CD8-positive, alpha-beta memory T cell (primary cell): ENCODE measurements around the gene MMADHC. TPM values are rescaled to one million over a fixed set of nuclear protein-coding genes. Genes with fewer than 3 reads are reported as not detected.
"Not testable (repeated sequence)": the region's sequence is repeated elsewhere in the genome, so short reads cannot be mapped to it uniquely, and the experiment has no call there.

Experiments used
- CTCF ChIA-PET: fragments of 350-600 bp; sonication (Branson Sonifier 250); formaldehyde crosslinking; loops from one replicate; lab custom pipeline; 2021; ENCODE audit warnings: antibody characterized with exemption; lab: Charles Lee
- POLR2A ChIA-PET: fragments of 350-600 bp; sonication (Branson Sonifier 250); formaldehyde crosslinking; loops from one replicate; lab custom pipeline; 2021; ENCODE audit warnings: antibody characterized with exemption; lab: Charles Lee
- DNase-seq, 5 donors: peaks; one replicate each; pipeline versions ENCODE4 v3.0.0 to v3.0.0-alpha.2; 2020 to 2022; ENCODE audit warnings: mixed read lengths in 1 of 5
- H3K27ac ChIP-seq: one replicate; pipeline ENCODE4 v1.7.0; 2013; ENCODE audit warnings: low read depth, mild to moderate bottlenecking, low read length, moderate library complexity
- H3K27me3 ChIP-seq: 2 replicates; pipeline ENCODE4 v1.7.0; 2013; ENCODE audit warnings: low read length, mild to moderate bottlenecking; ENCODE audit not compliant: insufficient read depth, poor library complexity, severe bottlenecking
- H3K36me3 ChIP-seq: 2 replicates; pipeline ENCODE4 v1.7.0; 2013; ENCODE audit warnings: mild to moderate bottlenecking, low read length, moderate library complexity; ENCODE audit not compliant: insufficient read depth
- H3K4me1 ChIP-seq: 2 replicates; pipeline ENCODE4 v1.7.0; 2013; ENCODE audit warnings: mild to moderate bottlenecking, low read length, moderate library complexity; ENCODE audit not compliant: insufficient read depth
- H3K4me3 ChIP-seq: 2 replicates; pipeline ENCODE4 v1.7.0; 2013; ENCODE audit warnings: mild to moderate bottlenecking, low read length
- H3K9me3 ChIP-seq: 2 replicates; pipeline ENCODE4 v1.7.0; 2013; ENCODE audit warnings: mild to moderate bottlenecking, low read length
- H3K27ac Mint-ChIP-seq, 8 donors: one replicate each; pipeline ENCODE4 v1.8.0; 2020 to 2021; ENCODE audit warnings: mixed read lengths in 8 of 8, mild to moderate bottlenecking in 6 of 8, inconsistent platforms in 3 of 8, moderate library complexity in 3 of 8
- H3K27me3 Mint-ChIP-seq, 2 donors: one replicate each; pipeline ENCODE4 v1.8.0; 2020 to 2021; ENCODE audit warnings: mixed read lengths in 2 of 2, mild to moderate bottlenecking in 1 of 2, moderate library complexity in 1 of 2
- H3K36me3 Mint-ChIP-seq, 3 donors: one replicate each; pipeline ENCODE4 v1.8.0; 2020 to 2021; ENCODE audit warnings: mixed read lengths in 3 of 3, inconsistent platforms in 1 of 3, mild to moderate bottlenecking in 1 of 3
- H3K4me1 Mint-ChIP-seq, 3 donors: one replicate each; pipeline ENCODE4 v1.8.0; 2020 to 2021; ENCODE audit warnings: mixed read lengths in 3 of 3, inconsistent platforms in 1 of 3, mild to moderate bottlenecking in 1 of 3
- H3K4me3 Mint-ChIP-seq, 7 donors: one replicate each; pipeline ENCODE4 v1.8.0; 2020 to 2021; ENCODE audit warnings: mixed read lengths in 7 of 7, mild to moderate bottlenecking in 6 of 7, moderate library complexity in 4 of 7, inconsistent platforms in 2 of 7
- H3K9me3 Mint-ChIP-seq, 5 donors: one replicate each; pipeline ENCODE4 v1.8.0; 2020 to 2022; ENCODE audit warnings: mixed read lengths in 5 of 5, mild to moderate bottlenecking in 3 of 5, moderate library complexity in 2 of 5, inconsistent platforms in 1 of 5
- polyA plus RNA-seq: library from polyadenylated mRNA; unstranded; fragments of 300-500 nt; fragmentation: Illumina TruSeq; gene quantifications from one replicate; pipeline ENCODE4 v1.2.3, GENCODE V29; 2021
- total RNA-seq, 2 experiments: library from RNA; stranded (reverse); gene quantifications; one replicate each; pipeline ENCODE4 v1.2.3, GENCODE V29; 2021

MMADHC gene
- total and polyA plus RNA-seq, 3 experiments from 2014 or later: 117 to 156 (median 149) TPM

DNA sequence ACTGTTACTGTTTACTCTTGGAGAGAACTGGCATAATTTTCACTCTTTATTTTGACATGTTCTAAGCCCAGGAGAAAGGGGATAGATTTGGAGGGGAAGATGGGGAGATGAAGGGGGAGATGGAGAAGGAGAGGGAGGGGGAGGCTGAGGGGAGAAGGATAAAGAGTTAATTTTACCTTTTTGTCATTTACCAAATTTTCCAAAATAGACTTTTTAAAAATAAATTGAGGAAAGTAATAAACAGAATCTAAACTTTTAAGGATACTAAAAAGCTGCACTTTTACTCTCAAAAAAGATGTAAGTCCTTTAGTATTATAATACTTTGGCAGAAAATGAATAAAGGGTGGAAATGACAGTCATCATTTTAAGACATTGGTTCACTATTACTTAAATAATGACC, 12.3 kb downstream of the MMADHC start:
- peaks cover 13% of the 10 kb centered on the region for H3K4me1 ChIP-seq
- peaks cover 0 to 72% (median 24%) of the 10 kb centered on the region in 3 donors for H3K36me3 Mint-ChIP-seq
- DNase-seq: no peak
- no peaks in the 10 kb centered on the region for H3K27me3 Mint-ChIP-seq
- ChIA-PET CTCF (no interaction called here), POLR2A (no interaction called here)
- H3K27me3 ChIP-seq: no peaks in the 10 kb centered on the region
- H3K9me3 ChIP-seq: no peaks in the 10 kb centered on the region
- H3K27ac ChIP-seq: no peak overlapping the region
- no peak overlapping the region for H3K4me3 ChIP-seq
- H3K9me3 Mint-ChIP-seq: no peaks in the 10 kb centered on the region
- H3K36me3 ChIP-seq: peaks cover 50% of the 10 kb centered on the region
- H3K4me1 Mint-ChIP-seq: peaks cover 31 to 56% (median 52%) of the 10 kb centered on the region in 3 donors
- peak overlapping the region in 4 of 8 donors; percentile 23 to 86 (median 68) for H3K27ac Mint-ChIP-seq
- H3K4me3 Mint-ChIP-seq: peak overlapping the region in 1 of 7 donors; percentile 40

GRCh38 chr2:149573760-149574159, 13.8 kb downstream of the MMADHC start:
- ChIA-PET CTCF (interaction anchor here (0.6 to 1.0 kb wide), 3 partner anchors 12 to 1845 kb away, joined by 3 read pairs; no protein-coding TSS in a partner anchor), POLR2A (no interaction called here)
- Histone ChIP-seq H3K9me3 (no peaks in the 10 kb centered on the region), H3K4me1 (peaks cover 5% of the 10 kb centered on the region), H3K27ac (no peak overlapping the region), H3K36me3 (peaks cover 57% of the 10 kb centered on the region), H3K4me3 (no peak overlapping the region), H3K27me3 (no peaks in the 10 kb centered on the region)
- H3K9me3 Mint-ChIP-seq: no peaks in the 10 kb centered on the region
- no peak overlapping the region for H3K4me3 Mint-ChIP-seq
- H3K4me1 Mint-ChIP-seq: peaks cover 23 to 45% (median 43%) of the 10 kb centered on the region in 3 donors
- no peak overlapping the region for H3K27ac Mint-ChIP-seq
- peaks cover 0 to 76% (median 21%) of the 10 kb centered on the region in 3 donors for H3K36me3 Mint-ChIP-seq
- H3K27me3 Mint-ChIP-seq: no peaks in the 10 kb centered on the region
- DNase-seq: no peak

- peaks cover 5 to 76% (median 19%) of the 10 kb centered on the region in 3 donors for H3K36me3 Mint-ChIP-seq
- no peaks in the 10 kb centered on the region for H3K27me3 Mint-ChIP-seq
- no peaks in the 10 kb centered on the region for H3K27me3 ChIP-seq
- ChIA-PET CTCF (interaction anchor here (1.1 to 1.4 kb wide), 2 partner anchors 11 to 14 kb away, joined by 3 read pairs; no protein-coding TSS in a partner anchor), POLR2A (interaction anchor here (0.6 kb wide), 1 partner anchor 15 kb away, joined by 4 read pairs; no protein-coding TSS in a partner anchor)
- no peak overlapping the region for H3K4me3 ChIP-seq
- no peak for DNase-seq
- H3K4me3 Mint-ChIP-seq: no peak overlapping the region
- H3K4me1 Mint-ChIP-seq: peaks cover 16 to 32% (median 32%) of the 10 kb centered on the region in 3 donors
- H3K27ac ChIP-seq: no peak overlapping the region
- peaks cover 5% of the 10 kb centered on the region for H3K4me1 ChIP-seq
- no peaks in the 10 kb centered on the region for H3K9me3 Mint-ChIP-seq
- peak overlapping the region in 6 of 8 donors; percentile 39 to 58 (median 50) for H3K27ac Mint-ChIP-seq
- H3K36me3 ChIP-seq: peaks cover 55% of the 10 kb centered on the region
- H3K9me3 ChIP-seq: no peaks in the 10 kb centered on the region
Measured at GRCh38 chr2:149572102-149572953, 15.2 kb downstream of the MMADHC start.

DNA sequence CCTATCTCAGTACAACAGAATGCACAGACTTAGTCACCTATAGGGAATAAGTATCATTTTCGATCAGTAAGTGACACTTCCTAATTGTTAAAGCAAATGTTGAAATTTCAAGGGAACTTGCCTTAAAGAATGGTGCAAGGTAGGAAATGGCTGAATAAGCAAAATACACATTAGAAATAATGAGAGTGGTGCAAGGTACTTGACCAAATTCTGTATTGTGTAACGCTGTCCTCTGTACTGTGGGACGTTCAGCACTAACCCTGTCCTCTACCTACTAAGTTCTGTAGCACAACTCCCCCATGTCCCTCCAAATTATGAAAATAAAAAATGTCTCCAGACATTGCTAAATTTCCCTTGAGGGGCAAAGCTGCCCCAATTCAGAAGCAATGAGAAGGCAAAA, 19.4 kb downstream of the MMADHC start:
- Histone ChIP-seq H3K4me3 (no peak overlapping the region), H3K27ac (no peak overlapping the region), H3K27me3 (no peaks in the 10 kb centered on the region), H3K9me3 (no peaks in the 10 kb centered on the region), H3K36me3 (peaks cover 29% of the 10 kb centered on the region), H3K4me1 (no peaks in the 10 kb centered on the region)
- no peaks in the 10 kb centered on the region for H3K9me3 Mint-ChIP-seq
- ChIA-PET POLR2A (no interaction called here), CTCF (no interaction called here)
- H3K4me3 Mint-ChIP-seq: no peak overlapping the region
- DNase-seq: no peak
- H3K27ac Mint-ChIP-seq: no peak overlapping the region
- peaks cover 5 to 64% (median 13%) of the 10 kb centered on the region in 3 donors for H3K36me3 Mint-ChIP-seq
- H3K4me1 Mint-ChIP-seq: peaks cover 8 to 18% (median 10%) of the 10 kb centered on the region in 3 donors
- no peaks in the 10 kb centered on the region for H3K27me3 Mint-ChIP-seq

GRCh38 chr2:149566652-149567051, 20.9 kb downstream of the MMADHC start:
- Mint-ChIP-seq H3K36me3 (peaks cover 5 to 51% (median 11%) of the 10 kb centered on the region in 3 donors), H3K9me3 (no peaks in the 10 kb centered on the region), H3K27me3 (no peaks in the 10 kb centered on the region), H3K4me3 (no peak overlapping the region), H3K4me1 (peaks cover 0 to 7% (median 1%) of the 10 kb centered on the region in 3 donors), H3K27ac (peak overlapping the region in 1 of 8 donors; percentile 20)
- no peaks in the 10 kb centered on the region for H3K9me3 ChIP-seq
- H3K27me3 ChIP-seq: no peaks in the 10 kb centered on the region
- H3K4me1 ChIP-seq: no peaks in the 10 kb centered on the region
- ChIA-PET CTCF (no interaction called here), POLR2A (no interaction called here)
- H3K27ac ChIP-seq: no peak overlapping the region
- peaks cover 18% of the 10 kb centered on the region for H3K36me3 ChIP-seq
- H3K4me3 ChIP-seq: no peak overlapping the region
- no peak for DNase-seq

- H3K4me3 ChIP-seq, H3K4me3 Mint-ChIP-seq, H3K9me3 Mint-ChIP-seq, H3K27me3 Mint-ChIP-seq, H3K4me1 Mint-ChIP-seq, H3K4me1 ChIP-seq, DNase-seq, POLR2A ChIA-PET, H3K27me3 ChIP-seq, H3K27ac ChIP-seq, H3K9me3 ChIP-seq: not testable (repeated sequence)
- CTCF ChIA-PET: interaction anchor here (1.5 kb wide), 1 partner anchor 548 kb away, joined by 3 read pairs; no protein-coding TSS in a partner anchor
- H3K36me3 ChIP-seq: peaks cover 18% of the 10 kb centered on the region
- Mint-ChIP-seq H3K36me3 (peaks cover 5 to 46% (median 11%) of the 10 kb centered on the region in 3 donors), H3K27ac (peak overlapping the region in 2 of 8 donors; percentile 32 to 47)
Measured at GRCh38 chr2:149565625-149566024, 21.9 kb downstream of the MMADHC start.

- H3K4me3 Mint-ChIP-seq: no peak overlapping the region
- peak overlapping the region in 3 of 8 donors; percentile 46 to 82 (median 63) for H3K27ac Mint-ChIP-seq
- Histone ChIP-seq H3K4me3 (no peak overlapping the region), H3K27ac (no peak overlapping the region), H3K4me1 (no peaks in the 10 kb centered on the region), H3K27me3 (no peaks in the 10 kb centered on the region), H3K9me3 (no peaks in the 10 kb centered on the region), H3K36me3 (peaks cover 15% of the 10 kb centered on the region)
- no peaks in the 10 kb centered on the region for H3K9me3 Mint-ChIP-seq
- H3K27me3 Mint-ChIP-seq: peaks cover 0 to 2% of the 10 kb centered on the region in 2 donors
- peaks cover 0 to 7% (median 1%) of the 10 kb centered on the region in 3 donors for H3K4me1 Mint-ChIP-seq
- POLR2A ChIA-PET: no interaction called here
- CTCF ChIA-PET: interaction anchor here (1.5 kb wide), 1 partner anchor 548 kb away, joined by 3 read pairs; no protein-coding TSS in a partner anchor
- H3K36me3 Mint-ChIP-seq: peaks cover 5 to 43% (median 11%) of the 10 kb centered on the region in 3 donors
- DNase-seq: no peak
Measured at GRCh38 chr2:149564983-149565382, 22.6 kb downstream of the MMADHC start.

GRCh38 chr2:149564097-149564496, 23.5 kb downstream of the MMADHC start:
- no peak overlapping the region for H3K4me3 ChIP-seq
- H3K36me3 ChIP-seq: peaks cover 13% of the 10 kb centered on the region
- ChIA-PET POLR2A (no interaction called here), CTCF (no interaction called here)
- H3K4me3 Mint-ChIP-seq: no peak overlapping the region
- peaks cover 5 to 35% (median 9%) of the 10 kb centered on the region in 3 donors for H3K36me3 Mint-ChIP-seq
- peaks cover 0 to 6% of the 10 kb centered on the region in 2 donors for H3K27me3 Mint-ChIP-seq
- H3K9me3 Mint-ChIP-seq: no peaks in the 10 kb centered on the region
- no peaks in the 10 kb centered on the region for H3K27me3 ChIP-seq
- no peaks in the 10 kb centered on the region for H3K4me1 ChIP-seq
- H3K27ac ChIP-seq: no peak overlapping the region
- peaks cover 0 to 7% (median 1%) of the 10 kb centered on the region in 3 donors for H3K4me1 Mint-ChIP-seq
- DNase-seq: no peak
- H3K27ac Mint-ChIP-seq: peak overlapping the region in 2 of 8 donors; percentile 43 to 82
- no peaks in the 10 kb centered on the region for H3K9me3 ChIP-seq
